GM21825 (cell line): ENCODE data around the gene ST6GAL1.
A peak's percentile ranks its signal among the peaks of the same experiment; 100 is the strongest.

Experiments
- ATAC-seq: cut with Tn5 transposase; IDR thresholded peaks from one replicate; pipeline ENCODE4 v1.9.1; 2021; ENCODE audit warnings: mild to moderate bottlenecking, moderate library complexity; ENCODE audit not compliant: unreplicated experiment

Gene ST6GAL1

GRCh38 chr3:186915806-186916796 is 14.2 kb upstream of the ST6GAL1 start:
- ATAC-seq = no peak

- ATAC-seq = no peak
Observed at GRCh38 chr3:186917512-186918312, 12.6 kb upstream of the ST6GAL1 start.

- ATAC-seq = no peak
Observed at GRCh38 chr3:186920301-186920700, 10.0 kb upstream of the ST6GAL1 start.

- no peak for ATAC-seq
Observed at GRCh38 chr3:186920796-186921195, 9.5 kb upstream of the ST6GAL1 start.

- ATAC-seq = no peak
Observed at GRCh38 chr3:186921578-186921977, 8.7 kb upstream of the ST6GAL1 start.

- no peak for ATAC-seq
Observed at GRCh38 chr3:186922224-186922623, 8.1 kb upstream of the ST6GAL1 start.

- ATAC-seq = no peak
Observed at GRCh38 chr3:186922790-186923189, 7.5 kb upstream of the ST6GAL1 start.

- ATAC-seq = no peak
Observed at GRCh38 chr3:186923241-186923640, 7.1 kb upstream of the ST6GAL1 start.

GRCh38 chr3:186925826-186926225 is 4.5 kb upstream of the ST6GAL1 start:
- no peak for ATAC-seq

GRCh38 chr3:186929186-186929585 is 1.1 kb upstream of the ST6GAL1 start:
- no peak for ATAC-seq

- ATAC-seq = no peak
Observed at GRCh38 chr3:186929685-186930084, 641 bp upstream of the ST6GAL1 start.

GRCh38 chr3:186930641-186931531 is 560 bp downstream of the ST6GAL1 start:
- ATAC-seq = peak; percentile 71

- ATAC-seq = peak; percentile 38
Observed at GRCh38 chr3:186931532-186932280, 1.4 kb downstream of the ST6GAL1 start.

- no peak for ATAC-seq
Observed at GRCh38 chr3:186932281-186933181, 2.2 kb downstream of the ST6GAL1 start.

GRCh38 chr3:186933816-186934215 is 3.5 kb downstream of the ST6GAL1 start:
- no peak for ATAC-seq

- ATAC-seq = no peak
Observed at GRCh38 chr3:186935133-186935532, 4.8 kb downstream of the ST6GAL1 start.

GRCh38 chr3:186937017-186937875 is 6.9 kb downstream of the ST6GAL1 start:
- no peak for ATAC-seq

GRCh38 chr3:186938716-186939115 is 8.4 kb downstream of the ST6GAL1 start:
- no peak for ATAC-seq
